ENCODE measurements around the gene PSMD13.

GRCh38 chr11:224424-224823, 12.4 kb upstream of the PSMD13 start:
- no peak for TF ChIP-seq CTCF (IDR thresholded peaks at IDR 0.05; ENCODE audit: low read depth, low read length)
- no peak for TF ChIP-seq EZH2phosphoT487 (IDR thresholded peaks at IDR 0.05; ENCODE audit: low read depth)

Measured in OCI-LY3 (cell line).